WTC11 (cell line): ENCODE data around the gene HES1. TPM values are rescaled to one million over a fixed set of nuclear protein-coding genes. Genes with fewer than 3 reads are reported as not detected.

Experiments
- ATAC-seq: fragments of 200-7000 bp; cut with Tn5 transposase; 2 replicates; pipeline ENCODE4 v1.10.0; 2021; ENCODE audit warnings: mild to moderate bottlenecking, moderate library complexity
- CTCF ChIA-PET: fragments of 300-600 bp; sonication (Branson Sonifier 250); formaldehyde crosslinking; loops from one replicate; lab custom pipeline; 2021; ENCODE audit warnings: antibody characterized with exemption; lab: Charles Lee
- POLR2A ChIA-PET: fragments of 350-600 bp; sonication (Branson Sonifier 250); formaldehyde crosslinking; loops from one replicate; lab custom pipeline; 2021; ENCODE audit warnings: antibody characterized with exemption; lab: Charles Lee
- DNase-seq: peaks from one replicate; pipeline ENCODE4 v3.0.0; 2021; ENCODE audit warnings: low spot score
- H3K27ac Mint-ChIP-seq: 2 replicates; pipeline ENCODE4 v1.8.0; 2021; ENCODE audit warnings: mixed read lengths
- H3K27me3 Mint-ChIP-seq: 2 replicates; pipeline ENCODE4 v1.8.0; 2021; ENCODE audit warnings: low read depth, mild to moderate bottlenecking, moderate library complexity, mixed read lengths
- H3K36me3 Mint-ChIP-seq: 2 replicates; pipeline ENCODE4 v1.8.0; 2021; ENCODE audit warnings: mixed read lengths
- H3K4me1 Mint-ChIP-seq: 2 replicates; pipeline ENCODE4 v1.8.0; 2022; ENCODE audit warnings: mixed read lengths
- H3K4me3 Mint-ChIP-seq: 2 replicates; pipeline ENCODE4 v1.8.0; 2021; ENCODE audit warnings: mild to moderate bottlenecking, moderate library complexity, mixed read lengths
- H3K9me3 Mint-ChIP-seq: 2 replicates; pipeline ENCODE4 v1.8.0; 2021; ENCODE audit warnings: mixed read lengths
- ATF1 ChIP-seq: sonication (generic); formaldehyde crosslinking; IDR thresholded peaks from 2 replicates; pipeline ENCODE4 v1.8.1; 2023; ENCODE audit warnings: mild to moderate bottlenecking, moderate library complexity, missing genetic modification reagents
- CREB1 ChIP-seq: sonication (generic); formaldehyde crosslinking; IDR thresholded peaks from 2 replicates; pipeline ENCODE4 v1.8.0; 2023; ENCODE audit warnings: mild to moderate bottlenecking, missing genetic modification reagents
- ELF4 ChIP-seq: sonication (generic); formaldehyde crosslinking; IDR thresholded peaks from 2 replicates; pipeline ENCODE4 v1.8.1; 2022; ENCODE audit warnings: low read depth, mild to moderate bottlenecking, moderate library complexity, missing genetic modification reagents
- EMX1 ChIP-seq: fragments of 250-450 bp; sonication (Bioruptor Pico); IDR thresholded peaks from 2 replicates; pipeline ENCODE4 v1.8.0; 2021; ENCODE audit warnings: mild to moderate bottlenecking
- FOXJ3 ChIP-seq: sonication (generic); formaldehyde crosslinking; IDR thresholded peaks from 2 replicates; pipeline ENCODE4 v1.9.0; 2021; ENCODE audit warnings: missing genetic modification reagents, mild to moderate bottlenecking, borderline replicate concordance
- FOXK1 ChIP-seq: sonication (generic); formaldehyde crosslinking; IDR thresholded peaks from 2 replicates; pipeline ENCODE4 v1.8.0; 2022; ENCODE audit warnings: mild to moderate bottlenecking, moderate library complexity, missing genetic modification reagents
- FOXP1 ChIP-seq: sonication (generic); formaldehyde crosslinking; IDR thresholded peaks from 2 replicates; pipeline ENCODE4 v1.8.0; 2022; ENCODE audit warnings: missing genetic modification reagents, mild to moderate bottlenecking, moderate library complexity, borderline replicate concordance
- GABPB1 ChIP-seq: sonication (generic); formaldehyde crosslinking; IDR thresholded peaks from 2 replicates; pipeline ENCODE4 v1.8.1; 2023; ENCODE audit warnings: mild to moderate bottlenecking, missing genetic modification reagents
- GRHL2 ChIP-seq: fragments of 250-450 bp; sonication (Bioruptor Pico); IDR thresholded peaks from 2 replicates; pipeline ENCODE4 v1.8.0; 2022; ENCODE audit warnings: mild to moderate bottlenecking, moderate library complexity; ENCODE audit not compliant: insufficient replicate concordance, severe bottlenecking
- JAZF1 ChIP-seq: fragments of 250-450 bp; sonication (Bioruptor Pico); IDR thresholded peaks from 2 replicates; pipeline ENCODE4 v1.9.0; 2021; ENCODE audit warnings: moderate library complexity, mild to moderate bottlenecking, inconsistent platforms
- KAT7 ChIP-seq: sonication (generic); formaldehyde crosslinking; IDR thresholded peaks from 2 replicates; pipeline ENCODE4 v1.8.1; 2023; ENCODE audit warnings: missing genetic modification reagents, mild to moderate bottlenecking, borderline replicate concordance
- NFATC4 ChIP-seq: fragments of 250-450 bp; sonication (Bioruptor Pico); IDR thresholded peaks from 2 replicates; pipeline ENCODE4 v1.9.0; 2021; ENCODE audit warnings: mild to moderate bottlenecking
- NFE2L1 ChIP-seq: sonication (generic); formaldehyde crosslinking; IDR thresholded peaks from 2 replicates; pipeline ENCODE4 v1.8.1; 2023; ENCODE audit warnings: missing genetic modification reagents
- RORB ChIP-seq: fragments of 250-450 bp; sonication (Bioruptor Pico); IDR thresholded peaks from 2 replicates; pipeline ENCODE4 v1.9.0; 2021; ENCODE audit warnings: mild to moderate bottlenecking
- SMAD3 ChIP-seq: sonication (generic); formaldehyde crosslinking; IDR thresholded peaks from 2 replicates; pipeline ENCODE4 v1.8.0; 2022; ENCODE audit warnings: missing genetic modification reagents, mild to moderate bottlenecking, borderline replicate concordance
- SMAD4 ChIP-seq: sonication (generic); formaldehyde crosslinking; IDR thresholded peaks from 2 replicates; pipeline ENCODE4 v1.8.0; 2022; ENCODE audit warnings: mild to moderate bottlenecking, missing genetic modification reagents
- ZBTB21 ChIP-seq: sonication (generic); formaldehyde crosslinking; IDR thresholded peaks from 2 replicates; pipeline ENCODE4 v1.8.1; 2023; ENCODE audit warnings: mild to moderate bottlenecking, missing genetic modification reagents, borderline replicate concordance
- ZNF232 ChIP-seq: sonication (generic); formaldehyde crosslinking; IDR thresholded peaks from 2 replicates; pipeline ENCODE4 v1.8.0; 2022; ENCODE audit warnings: mild to moderate bottlenecking, missing genetic modification reagents
- ZNF396 ChIP-seq: fragments of 250-450 bp; sonication (Bioruptor Pico); IDR thresholded peaks from 2 replicates; pipeline ENCODE4 v1.8.0; 2021; ENCODE audit warnings: mild to moderate bottlenecking, moderate library complexity, borderline replicate concordance
- ZNF671 ChIP-seq: fragments of 250-450 bp; sonication (Bioruptor Pico); IDR thresholded peaks from 2 replicates; pipeline ENCODE4 v1.8.0; 2021; ENCODE audit warnings: mild to moderate bottlenecking
- total RNA-seq: library from RNA; stranded (reverse); gene quantifications from 3 replicates; pipeline ENCODE4 v1.2.3, GENCODE V29; 2021
- TF ChIP-seq, protein P1 (sequence below): sonication (generic); formaldehyde crosslinking; IDR thresholded peaks from 2 replicates; pipeline ENCODE4 v1.8.0; 2022; ENCODE audit warnings: mild to moderate bottlenecking, missing genetic modification reagents
- TF ChIP-seq, protein P2 (sequence below): sonication (generic); formaldehyde crosslinking; IDR thresholded peaks from 2 replicates; pipeline ENCODE4 v1.8.1; 2023; ENCODE audit warnings: mild to moderate bottlenecking, missing genetic modification reagents, moderate library complexity
- TF ChIP-seq, protein P3 (sequence below): sonication (generic); formaldehyde crosslinking; IDR thresholded peaks from 2 replicates; pipeline ENCODE4 v1.8.0; 2023; ENCODE audit warnings: missing genetic modification reagents
- TF ChIP-seq, protein P4 (sequence below): fragments of 250-450 bp; sonication (Bioruptor Pico); IDR thresholded peaks from 2 replicates; pipeline ENCODE4 v1.9.0; 2021; ENCODE audit warnings: mild to moderate bottlenecking
- TF ChIP-seq, protein P5 (sequence below): fragments of 250-450 bp; sonication (Bioruptor Pico); IDR thresholded peaks from 2 replicates; pipeline ENCODE4 v1.8.0; 2021; ENCODE audit warnings: mild to moderate bottlenecking
- TF ChIP-seq, protein P6 (sequence below): sonication (generic); formaldehyde crosslinking; IDR thresholded peaks from 2 replicates; pipeline ENCODE4 v1.8.1; 2023; ENCODE audit warnings: mild to moderate bottlenecking, missing genetic modification reagents, moderate library complexity
- TF ChIP-seq, protein P7 (sequence below): sonication (generic); formaldehyde crosslinking; IDR thresholded peaks from 2 replicates; pipeline ENCODE4 v1.8.1; 2022; ENCODE audit warnings: missing genetic modification reagents, borderline replicate concordance

The HES1 gene
- total RNA-seq, 1 experiment from 2014 or later = 28.4 TPM

DNA sequence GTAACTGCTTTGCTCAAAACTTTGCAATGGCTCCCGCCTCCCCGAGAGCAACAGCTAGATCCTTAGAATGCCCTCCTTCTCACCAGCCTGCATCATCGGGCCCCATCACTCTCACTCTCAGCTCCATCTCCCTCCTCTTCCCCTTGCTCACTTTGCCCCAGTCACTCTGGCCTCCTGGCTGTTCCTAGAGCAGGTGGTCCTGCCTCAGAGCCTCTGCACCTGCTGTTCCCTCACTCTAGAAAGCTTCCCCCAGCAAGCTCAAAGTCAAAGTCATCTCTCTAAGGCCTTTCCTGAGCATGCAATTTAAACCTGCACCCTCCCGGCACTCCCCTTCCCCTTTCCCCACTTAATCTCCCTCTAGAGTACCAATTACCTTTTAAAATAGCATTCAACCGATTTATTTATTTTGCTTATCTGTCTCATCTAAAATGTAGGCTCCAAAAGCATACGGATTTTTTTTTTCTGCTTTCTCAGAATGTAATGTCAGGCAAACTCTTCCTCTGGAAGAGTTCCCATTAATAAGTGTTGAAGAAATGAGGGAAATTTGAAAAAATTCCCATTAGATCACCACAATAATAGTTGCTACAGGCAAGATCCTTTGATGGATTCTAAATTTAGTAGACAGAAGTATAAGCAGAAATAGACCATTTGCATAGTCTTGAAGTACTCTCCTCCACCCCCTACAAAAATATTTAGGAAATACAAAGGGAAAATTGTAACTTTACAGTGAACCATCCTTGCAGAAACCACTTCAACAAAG lies 15.9 kb upstream of the HES1 start (continued):
- no peak for TF ChIP-seq CREB1 (CRISPR knock-in tag)
- TF ChIP-seq NFATC4 = no peak
- no peak for TF ChIP-seq ZNF232 (CRISPR knock-in tag)
- no peak for TF ChIP-seq ATF1 (CRISPR knock-in tag)
- TF ChIP-seq, protein P1, sequence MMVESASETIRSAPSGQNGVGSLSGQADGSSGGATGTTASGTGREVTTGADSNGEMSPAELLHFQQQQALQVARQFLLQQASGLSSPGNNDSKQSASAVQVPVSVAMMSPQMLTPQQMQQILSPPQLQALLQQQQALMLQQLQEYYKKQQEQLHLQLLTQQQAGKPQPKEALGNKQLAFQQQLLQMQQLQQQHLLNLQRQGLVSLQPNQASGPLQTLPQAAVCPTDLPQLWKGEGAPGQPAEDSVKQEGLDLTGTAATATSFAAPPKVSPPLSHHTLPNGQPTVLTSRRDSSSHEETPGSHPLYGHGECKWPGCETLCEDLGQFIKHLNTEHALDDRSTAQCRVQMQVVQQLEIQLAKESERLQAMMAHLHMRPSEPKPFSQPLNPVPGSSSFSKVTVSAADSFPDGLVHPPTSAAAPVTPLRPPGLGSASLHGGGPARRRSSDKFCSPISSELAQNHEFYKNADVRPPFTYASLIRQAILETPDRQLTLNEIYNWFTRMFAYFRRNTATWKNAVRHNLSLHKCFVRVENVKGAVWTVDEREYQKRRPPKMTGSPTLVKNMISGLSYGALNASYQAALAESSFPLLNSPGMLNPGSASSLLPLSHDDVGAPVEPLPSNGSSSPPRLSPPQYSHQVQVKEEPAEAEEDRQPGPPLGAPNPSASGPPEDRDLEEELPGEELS (CRISPR knock-in tag) = no peak
- TF ChIP-seq JAZF1 (CRISPR knock-in tag) = no peak
- TF ChIP-seq, protein P2, sequence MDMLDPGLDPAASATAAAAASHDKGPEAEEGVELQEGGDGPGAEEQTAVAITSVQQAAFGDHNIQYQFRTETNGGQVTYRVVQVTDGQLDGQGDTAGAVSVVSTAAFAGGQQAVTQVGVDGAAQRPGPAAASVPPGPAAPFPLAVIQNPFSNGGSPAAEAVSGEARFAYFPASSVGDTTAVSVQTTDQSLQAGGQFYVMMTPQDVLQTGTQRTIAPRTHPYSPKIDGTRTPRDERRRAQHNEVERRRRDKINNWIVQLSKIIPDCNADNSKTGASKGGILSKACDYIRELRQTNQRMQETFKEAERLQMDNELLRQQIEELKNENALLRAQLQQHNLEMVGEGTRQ (CRISPR knock-in tag) = no peak
- TF ChIP-seq ZBTB21 (CRISPR knock-in tag) = no peak
- TF ChIP-seq GRHL2 = no peak
- no peak for TF ChIP-seq FOXK1 (CRISPR knock-in tag)
- no peak for TF ChIP-seq ZNF671
- no peak for TF ChIP-seq NFE2L1 (CRISPR knock-in tag)
- no peak for TF ChIP-seq RORB (CRISPR knock-in tag)
- no peak for TF ChIP-seq GABPB1

DNA sequence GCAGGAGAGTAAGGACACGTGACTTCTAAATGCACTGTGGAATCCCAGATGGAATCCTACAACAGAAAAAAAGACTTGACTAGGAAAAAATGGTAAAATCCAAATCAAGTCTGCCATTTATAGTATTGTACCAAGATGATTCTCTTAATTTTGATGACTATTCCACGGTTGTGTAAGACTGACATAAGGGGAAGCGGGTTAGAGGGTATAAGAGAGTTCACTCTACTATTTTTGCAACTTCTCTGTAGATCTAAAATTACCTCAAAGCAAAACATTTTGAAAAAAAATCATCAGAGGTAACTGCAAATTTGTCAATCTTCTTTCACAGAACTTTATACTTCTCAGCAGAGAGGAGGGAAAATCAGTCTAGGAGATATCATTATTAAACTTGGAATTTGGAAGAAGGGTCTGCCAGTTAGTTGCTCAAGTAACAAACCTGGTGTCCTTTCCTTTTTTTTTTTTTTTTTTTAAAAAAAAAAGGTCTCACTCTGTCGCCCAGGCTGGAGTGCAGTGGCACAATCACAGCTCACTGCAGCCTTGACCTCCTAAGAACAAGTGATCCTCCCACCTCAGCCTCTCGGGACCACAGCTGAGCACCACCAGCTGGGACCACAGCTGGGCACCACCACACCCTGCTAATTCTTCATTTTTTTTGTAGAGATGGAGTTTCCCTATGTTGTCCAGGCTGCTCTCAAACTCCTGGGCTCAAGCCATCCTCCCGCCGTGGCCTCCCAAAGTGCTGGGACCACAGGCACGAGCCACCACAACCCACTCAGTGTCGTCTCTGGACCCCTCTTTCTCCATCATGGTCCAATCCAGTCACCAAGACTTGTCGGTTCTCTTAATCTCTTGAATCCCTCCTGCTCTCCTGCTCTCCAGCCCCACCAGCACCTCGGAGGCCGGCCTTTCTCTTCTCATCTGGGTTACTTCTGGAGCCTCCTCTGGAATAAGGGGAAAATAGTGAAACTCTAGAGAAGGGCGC lies 14.9 kb upstream of the HES1 start:
- Mint-ChIP-seq H3K9me3 (no peaks in the 10 kb centered on the region), H3K27me3 (peaks cover 2% of the 10 kb centered on the region; the same call in 1 of the 2 replicates), H3K36me3 (no peaks in the 10 kb centered on the region), H3K27ac (no peak overlapping the region), H3K4me3 (no peak overlapping the region), H3K4me1 (peaks cover 4% of the 10 kb centered on the region; the same call in 1 of the 2 replicates)
- TF ChIP-seq SMAD4 (CRISPR knock-in tag) (no peak), ZNF396 (CRISPR knock-in tag) (no peak), SMAD3 (CRISPR knock-in tag) (no peak), ZNF232 (CRISPR knock-in tag) (no peak), KAT7 (CRISPR knock-in tag) (no peak), FOXJ3 (CRISPR knock-in tag) (no peak), CREB1 (CRISPR knock-in tag) (no peak), ELF4 (CRISPR knock-in tag) (no peak), RORB (CRISPR knock-in tag) (no peak), EMX1 (CRISPR knock-in tag) (no peak), FOXP1 (CRISPR knock-in tag) (no peak)
- TF ChIP-seq, protein P3, sequence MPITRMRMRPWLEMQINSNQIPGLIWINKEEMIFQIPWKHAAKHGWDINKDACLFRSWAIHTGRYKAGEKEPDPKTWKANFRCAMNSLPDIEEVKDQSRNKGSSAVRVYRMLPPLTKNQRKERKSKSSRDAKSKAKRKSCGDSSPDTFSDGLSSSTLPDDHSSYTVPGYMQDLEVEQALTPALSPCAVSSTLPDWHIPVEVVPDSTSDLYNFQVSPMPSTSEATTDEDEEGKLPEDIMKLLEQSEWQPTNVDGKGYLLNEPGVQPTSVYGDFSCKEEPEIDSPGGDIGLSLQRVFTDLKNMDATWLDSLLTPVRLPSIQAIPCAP (CRISPR knock-in tag) = no peak
- TF ChIP-seq, protein P4, sequence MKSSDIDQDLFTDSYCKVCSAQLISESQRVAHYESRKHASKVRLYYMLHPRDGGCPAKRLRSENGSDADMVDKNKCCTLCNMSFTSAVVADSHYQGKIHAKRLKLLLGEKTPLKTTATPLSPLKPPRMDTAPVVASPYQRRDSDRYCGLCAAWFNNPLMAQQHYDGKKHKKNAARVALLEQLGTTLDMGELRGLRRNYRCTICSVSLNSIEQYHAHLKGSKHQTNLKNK (CRISPR knock-in tag) = no peak
- TF ChIP-seq, protein P5, sequence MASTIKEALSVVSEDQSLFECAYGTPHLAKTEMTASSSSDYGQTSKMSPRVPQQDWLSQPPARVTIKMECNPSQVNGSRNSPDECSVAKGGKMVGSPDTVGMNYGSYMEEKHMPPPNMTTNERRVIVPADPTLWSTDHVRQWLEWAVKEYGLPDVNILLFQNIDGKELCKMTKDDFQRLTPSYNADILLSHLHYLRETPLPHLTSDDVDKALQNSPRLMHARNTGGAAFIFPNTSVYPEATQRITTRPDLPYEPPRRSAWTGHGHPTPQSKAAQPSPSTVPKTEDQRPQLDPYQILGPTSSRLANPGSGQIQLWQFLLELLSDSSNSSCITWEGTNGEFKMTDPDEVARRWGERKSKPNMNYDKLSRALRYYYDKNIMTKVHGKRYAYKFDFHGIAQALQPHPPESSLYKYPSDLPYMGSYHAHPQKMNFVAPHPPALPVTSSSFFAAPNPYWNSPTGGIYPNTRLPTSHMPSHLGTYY (CRISPR knock-in tag) = no peak
- TF ChIP-seq, protein P6, sequence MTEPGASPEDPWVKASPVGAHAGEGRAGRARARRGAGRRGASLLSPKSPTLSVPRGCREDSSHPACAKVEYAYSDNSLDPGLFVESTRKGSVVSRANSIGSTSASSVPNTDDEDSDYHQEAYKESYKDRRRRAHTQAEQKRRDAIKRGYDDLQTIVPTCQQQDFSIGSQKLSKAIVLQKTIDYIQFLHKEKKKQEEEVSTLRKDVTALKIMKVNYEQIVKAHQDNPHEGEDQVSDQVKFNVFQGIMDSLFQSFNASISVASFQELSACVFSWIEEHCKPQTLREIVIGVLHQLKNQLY (CRISPR knock-in tag) = no peak
- TF ChIP-seq, protein P7, sequence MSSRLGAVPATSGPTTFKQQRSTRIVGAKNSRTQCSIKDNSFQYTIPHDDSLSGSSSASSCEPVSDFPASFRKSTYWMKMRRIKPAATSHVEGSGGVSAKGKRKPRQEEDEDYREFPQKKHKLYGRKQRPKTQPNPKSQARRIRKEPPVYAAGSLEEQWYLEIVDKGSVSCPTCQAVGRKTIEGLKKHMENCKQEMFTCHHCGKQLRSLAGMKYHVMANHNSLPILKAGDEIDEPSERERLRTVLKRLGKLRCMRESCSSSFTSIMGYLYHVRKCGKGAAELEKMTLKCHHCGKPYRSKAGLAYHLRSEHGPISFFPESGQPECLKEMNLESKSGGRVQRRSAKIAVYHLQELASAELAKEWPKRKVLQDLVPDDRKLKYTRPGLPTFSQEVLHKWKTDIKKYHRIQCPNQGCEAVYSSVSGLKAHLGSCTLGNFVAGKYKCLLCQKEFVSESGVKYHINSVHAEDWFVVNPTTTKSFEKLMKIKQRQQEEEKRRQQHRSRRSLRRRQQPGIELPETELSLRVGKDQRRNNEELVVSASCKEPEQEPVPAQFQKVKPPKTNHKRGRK = no peak
- ChIA-PET CTCF (no interaction called here), POLR2A (no interaction called here)
- no peak for DNase-seq
- no peak for ATAC-seq
